Cortex of kidney (tissue), 1 donor: ENCODE results near the gene NFE2L3.
"Not testable (repeated sequence)": the region's sequence is repeated elsewhere in the genome, so short reads cannot be mapped to it uniquely, and the experiment has no call there.

Experiments used
- DNase-seq: peaks from one replicate; lab custom pipeline; 2025; lab: John Stamatoyannopoulos, UW

Gene NFE2L3

GRCh38 chr7:26168458-26169023 is 16.5 kb downstream of the NFE2L3 start:
- no peak for DNase-seq

GRCh38 chr7:26169271-26169670 is 17.3 kb downstream of the NFE2L3 start:
- no peak for DNase-seq

GRCh38 chr7:26170663-26171062 is 18.7 kb downstream of the NFE2L3 start:
- DNase-seq = no peak

GRCh38 chr7:26171601-26172000 is 19.6 kb downstream of the NFE2L3 start:
- no peak for DNase-seq

DNA sequence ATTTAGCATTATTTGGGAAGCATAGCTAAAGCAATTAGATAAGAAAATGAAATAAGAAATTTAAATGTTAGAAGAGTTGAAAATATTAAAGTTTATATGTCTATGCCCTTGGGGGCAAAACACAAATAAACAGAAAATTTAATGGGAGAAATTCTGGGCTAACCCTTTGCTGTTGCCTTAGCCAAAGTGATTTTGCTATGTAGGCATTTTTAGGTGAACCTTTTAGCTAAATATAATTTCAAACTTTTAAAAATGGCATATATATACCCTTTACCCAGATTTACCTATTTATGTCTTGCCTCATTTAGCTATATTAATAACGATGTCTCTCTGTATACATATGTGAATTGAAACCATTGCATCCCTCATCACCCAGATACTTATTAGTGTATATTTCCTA is 20.1 kb downstream of the NFE2L3 start:
- no peak for DNase-seq

- not testable (repeated sequence) for DNase-seq
Measured at GRCh38 chr7:26175903-26176302, 23.9 kb downstream of the NFE2L3 start.

GRCh38 chr7:26176696-26177095 is 24.7 kb downstream of the NFE2L3 start:
- not testable (repeated sequence) for DNase-seq

DNA sequence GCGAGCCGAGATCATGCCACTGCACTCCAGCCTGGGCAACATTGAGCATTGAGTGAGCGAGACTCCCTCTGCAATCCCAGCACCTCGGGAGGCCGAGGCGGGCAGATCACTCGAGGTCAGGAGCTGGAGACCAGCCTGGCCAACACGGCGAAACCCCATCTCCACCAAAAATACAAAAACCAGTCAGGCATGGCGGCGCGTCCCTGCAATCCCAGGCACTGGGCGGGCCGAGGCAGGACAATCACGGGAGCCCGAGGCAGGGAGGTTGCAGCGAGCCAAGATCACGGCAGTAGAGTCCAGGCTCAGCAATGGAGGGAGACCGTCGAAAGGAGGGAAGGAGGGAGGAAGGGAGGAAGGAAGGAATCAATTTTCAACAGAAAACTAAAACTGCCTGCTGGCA is 25.3 kb downstream of the NFE2L3 start:
- not testable (repeated sequence) for DNase-seq

- DNase-seq = no peak
Measured at GRCh38 chr7:26178272-26178960, 26.4 kb downstream of the NFE2L3 start.

DNA sequence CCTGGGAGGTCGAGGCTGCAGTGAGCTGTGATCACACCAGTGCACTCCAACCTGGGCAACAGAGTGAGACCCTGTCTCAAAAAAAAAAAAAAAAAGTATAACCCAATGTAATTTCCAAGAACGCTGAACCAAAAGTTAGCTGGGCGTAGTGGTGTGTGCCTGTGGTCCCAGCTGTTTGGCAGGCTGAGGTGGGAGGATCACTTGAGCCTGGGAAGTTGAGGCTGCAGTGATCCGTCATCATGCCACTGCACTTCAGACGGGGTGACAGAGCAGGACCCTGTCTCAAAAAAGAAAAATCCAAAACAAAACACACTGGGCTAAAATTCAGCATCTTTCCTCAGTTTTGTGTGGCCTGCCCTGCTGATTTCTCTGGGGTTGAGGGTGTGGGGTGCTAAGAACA is 27.4 kb downstream of the NFE2L3 start:
- DNase-seq = no peak

DNA sequence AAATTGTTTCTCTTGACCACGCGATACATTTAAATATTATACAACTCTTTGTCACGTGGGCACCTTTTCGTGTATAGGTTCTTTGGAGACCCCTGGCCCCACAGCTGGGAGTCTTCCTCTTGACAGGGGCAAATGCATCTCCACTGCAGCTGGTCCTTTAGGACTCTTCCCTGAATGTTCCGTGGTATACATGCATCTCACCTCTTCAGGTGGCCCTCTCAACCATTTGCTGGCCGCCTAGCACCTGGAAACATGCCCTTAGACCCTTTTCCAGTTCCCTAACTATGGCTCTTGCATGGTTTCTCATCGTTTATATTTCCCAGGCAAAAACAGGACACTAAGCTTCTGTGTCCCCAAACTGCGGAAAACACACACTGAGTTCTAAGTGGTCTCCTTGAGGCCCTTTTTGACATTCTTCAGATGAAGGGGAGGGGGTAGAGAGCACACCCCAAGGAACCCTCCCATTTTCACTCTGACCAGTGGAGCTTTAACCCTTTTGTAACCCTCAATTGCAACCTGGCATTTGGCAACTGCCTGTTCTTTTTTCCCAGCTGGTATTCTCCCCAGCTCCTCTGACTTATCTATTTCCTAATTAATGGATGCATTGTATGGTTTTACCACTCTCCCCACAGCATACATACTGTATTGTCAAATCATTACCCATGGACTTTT is 28.0 kb downstream of the NFE2L3 start:
- no peak for DNase-seq

- DNase-seq = no peak
Measured at GRCh38 chr7:26180792-26181198, 28.8 kb downstream of the NFE2L3 start.

DNA sequence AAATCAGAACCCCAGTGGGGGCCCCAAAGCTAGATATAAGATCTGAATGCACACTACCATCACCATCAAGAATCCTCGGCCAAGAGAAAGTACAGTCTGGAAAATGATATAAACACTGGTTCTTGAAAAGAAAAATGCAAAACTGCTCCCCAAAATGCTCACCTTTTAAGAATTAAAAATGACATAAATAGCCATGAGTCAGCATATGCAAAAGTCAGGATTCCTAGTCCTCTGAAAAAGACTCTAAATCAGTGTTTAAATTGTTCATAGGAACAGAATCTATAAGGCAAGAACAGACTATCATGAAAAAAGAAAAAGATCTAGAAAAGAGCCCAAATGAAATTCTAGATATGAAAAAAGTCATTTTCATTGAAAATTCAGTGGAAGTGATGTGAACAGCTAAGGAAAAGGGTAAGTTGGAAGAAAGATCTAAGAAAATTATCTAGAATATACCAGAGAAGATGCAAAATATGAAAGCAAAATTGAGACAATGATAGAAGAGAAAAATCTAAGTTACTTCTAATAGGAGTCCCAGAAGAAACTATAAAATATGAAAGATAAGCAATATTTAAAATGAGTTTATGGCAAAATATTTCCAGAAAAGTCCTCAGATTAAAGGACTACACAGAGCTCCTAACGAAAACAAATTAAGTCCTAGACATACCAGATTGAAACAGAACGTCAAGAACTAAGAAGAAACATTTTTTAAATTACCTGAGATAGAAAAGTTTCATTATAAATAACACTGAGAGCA is 29.7 kb downstream of the NFE2L3 start:
- DNase-seq = no peak

- no peak for DNase-seq
Measured at GRCh38 chr7:26182283-26182682, 30.3 kb downstream of the NFE2L3 start.

DNA sequence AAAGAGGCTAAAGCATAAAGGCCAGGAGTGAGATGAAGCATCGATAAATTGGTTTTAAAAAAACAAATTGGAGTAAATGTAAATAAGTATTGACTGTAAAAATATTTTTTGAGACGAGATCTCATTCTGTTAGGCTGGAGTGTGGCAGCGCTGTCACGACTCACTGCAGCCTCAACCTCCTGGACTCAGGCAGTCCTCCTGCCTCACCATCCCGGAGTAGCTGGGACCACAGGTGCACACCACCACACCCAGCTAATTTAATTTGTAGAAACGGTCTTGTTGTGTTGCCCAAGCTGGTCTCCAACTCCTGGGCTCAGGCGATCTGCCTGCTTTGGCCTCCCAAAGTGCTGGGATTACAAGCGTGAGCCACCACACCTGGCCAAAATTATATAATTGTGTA is 30.7 kb downstream of the NFE2L3 start:
- DNase-seq = no peak

- DNase-seq = no peak
Measured at GRCh38 chr7:26183545-26184280, 31.7 kb downstream of the NFE2L3 start.

DNA sequence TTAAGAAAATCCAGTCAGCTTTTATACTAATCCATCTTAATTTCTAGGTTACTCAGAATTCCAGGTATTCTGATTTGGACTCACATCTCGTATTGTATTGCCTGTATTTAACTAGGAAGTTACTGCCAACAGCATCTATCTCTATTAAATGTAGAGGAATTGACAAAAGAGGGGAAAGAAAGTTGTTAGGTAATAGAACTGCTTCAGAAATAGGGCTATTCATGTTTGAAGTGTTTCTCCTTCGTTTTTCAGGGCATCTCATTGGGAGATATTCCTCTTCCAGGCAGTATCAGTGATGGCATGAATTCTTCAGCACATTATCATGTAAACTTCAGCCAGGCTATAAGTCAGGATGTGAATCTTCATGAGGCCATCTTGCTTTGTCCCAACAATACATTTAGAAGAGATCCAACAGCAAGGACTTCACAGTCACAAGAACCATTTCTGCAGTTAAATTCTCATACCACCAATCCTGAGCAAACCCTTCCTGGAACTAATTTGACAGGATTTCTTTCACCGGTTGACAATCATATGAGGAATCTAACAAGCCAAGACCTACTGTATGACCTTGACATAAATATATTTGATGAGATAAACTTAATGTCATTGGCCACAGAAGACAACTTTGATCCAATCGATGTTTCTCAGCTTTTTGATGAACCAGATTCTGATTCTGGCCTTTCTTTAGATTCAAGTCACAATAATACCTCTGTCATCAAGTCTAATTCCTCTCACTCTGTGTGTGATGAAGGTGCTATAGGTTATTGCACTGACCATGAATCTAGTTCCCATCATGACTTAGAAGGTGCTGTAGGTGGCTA is 32.5 kb downstream of the NFE2L3 start:
- DNase-seq = not testable (repeated sequence)

DNA sequence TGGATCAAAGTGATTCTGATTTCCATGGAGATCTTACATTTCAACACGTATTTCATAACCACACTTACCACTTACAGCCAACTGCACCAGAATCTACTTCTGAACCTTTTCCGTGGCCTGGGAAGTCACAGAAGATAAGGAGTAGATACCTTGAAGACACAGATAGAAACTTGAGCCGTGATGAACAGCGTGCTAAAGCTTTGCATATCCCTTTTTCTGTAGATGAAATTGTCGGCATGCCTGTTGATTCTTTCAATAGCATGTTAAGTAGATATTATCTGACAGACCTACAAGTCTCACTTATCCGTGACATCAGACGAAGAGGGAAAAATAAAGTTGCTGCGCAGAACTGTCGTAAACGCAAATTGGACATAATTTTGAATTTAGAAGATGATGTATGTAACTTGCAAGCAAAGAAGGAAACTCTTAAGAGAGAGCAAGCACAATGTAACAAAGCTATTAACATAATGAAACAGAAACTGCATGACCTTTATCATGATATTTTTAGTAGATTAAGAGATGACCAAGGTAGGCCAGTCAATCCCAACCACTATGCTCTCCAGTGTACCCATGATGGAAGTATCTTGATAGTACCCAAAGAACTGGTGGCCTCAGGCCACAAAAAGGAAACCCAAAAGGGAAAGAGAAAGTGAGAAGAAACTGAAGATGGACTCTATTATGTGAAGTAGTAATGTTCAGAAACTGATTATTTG is 33.3 kb downstream of the NFE2L3 start:
- DNase-seq = no peak

DNA sequence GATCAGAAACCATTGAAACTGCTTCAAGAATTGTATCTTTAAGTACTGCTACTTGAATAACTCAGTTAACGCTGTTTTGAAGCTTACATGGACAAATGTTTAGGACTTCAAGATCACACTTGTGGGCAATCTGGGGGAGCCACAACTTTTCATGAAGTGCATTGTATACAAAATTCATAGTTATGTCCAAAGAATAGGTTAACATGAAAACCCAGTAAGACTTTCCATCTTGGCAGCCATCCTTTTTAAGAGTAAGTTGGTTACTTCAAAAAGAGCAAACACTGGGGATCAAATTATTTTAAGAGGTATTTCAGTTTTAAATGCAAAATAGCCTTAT is 33.8 kb downstream of the NFE2L3 start:
- DNase-seq = no peak
